ENCODE measurements around the gene CCR7. TPM values are rescaled to one million over a fixed set of nuclear protein-coding genes. Genes with fewer than 3 reads are reported as not detected.

CCR7 gene
- total RNA-seq, 4 donors from 2014 or later: 0.33 TPM; not detected in 3

- Histone ChIP-seq H3K9me3 (no peaks in the 10 kb centered on the region), H3K4me3 (no peak overlapping the region), H3K27ac (replicated peaks in 1 of 4) (peak overlapping the region; percentile 5 to 48 (median 30)), H3K4me1 (peaks cover 50 to 62% (median 60%) of the 10 kb centered on the region in 4 donors), H3K36me3 (no peaks in the 10 kb centered on the region), H3K27me3 (no peaks in the 10 kb centered on the region)
- WGBS: 73% methylated on average over 4 of the region's 4 CpGs
- no peak for TF ChIP-seq POLR2AphosphoS5 (IDR thresholded peaks at IDR 0.05)
- TF ChIP-seq CTCF (IDR thresholded peaks at IDR 0.05): no peak
- no peak for TF ChIP-seq POLR2A (IDR thresholded peaks at IDR 0.05; ENCODE audit: low read depth)
- no peak for TF ChIP-seq EP300 (IDR thresholded peaks at IDR 0.05)
- intact Hi-C loops (cut with DNase I): loop anchor here (2.0 to 5.0 kb wide), 4 partner anchors 57 to 177 kb away; no protein-coding TSS in a partner anchor
- no peak for DNase-seq (ENCODE audit: extremely low spot score)
These were observed 31.4 kb downstream of the CCR7 start for GRCh38 chr17:40533896-40534295.

GRCh38 chr17:40532520-40533253, 32.6 kb downstream of the CCR7 start:
- Histone ChIP-seq H3K4me1 (peaks cover 38 to 50% (median 49%) of the 10 kb centered on the region in 4 donors), H3K9me3 (no peaks in the 10 kb centered on the region), H3K36me3 (no peaks in the 10 kb centered on the region), H3K27me3 (no peaks in the 10 kb centered on the region), H3K27ac (replicated peaks in 1 of 4) (peak overlapping the region; percentile 29 to 51 (median 38)), H3K4me3 (no peak overlapping the region)
- DNase-seq (ENCODE audit: extremely low spot score): no peak
- TF ChIP-seq CTCF (IDR thresholded peaks at IDR 0.05): no peak
- no peak for TF ChIP-seq POLR2A (IDR thresholded peaks at IDR 0.05; ENCODE audit: low read depth)
- no peak for TF ChIP-seq POLR2AphosphoS5 (IDR thresholded peaks at IDR 0.05)
- TF ChIP-seq EP300 (IDR thresholded peaks at IDR 0.05): no peak
- intact Hi-C loops (cut with DNase I): loop anchor here (2.0 to 5.0 kb wide), 4 partner anchors 55 to 175 kb away; no protein-coding TSS in a partner anchor
- WGBS: 67% methylated on average over 6 of the region's 6 CpGs

- Histone ChIP-seq H3K4me1 (peaks cover 25 to 36% (median 35%) of the 10 kb centered on the region in 4 donors), H3K4me3 (no peak overlapping the region), H3K36me3 (no peaks in the 10 kb centered on the region), H3K9me3 (no peaks in the 10 kb centered on the region), H3K27ac (replicated peaks in 1 of 4) (no peak overlapping the region), H3K27me3 (no peaks in the 10 kb centered on the region)
- intact Hi-C loops (cut with DNase I): loop anchor here (5.0 kb wide), 2 partner anchors 54 to 174 kb away; no protein-coding TSS in a partner anchor
- no peak for TF ChIP-seq EP300 (IDR thresholded peaks at IDR 0.05)
- no peak for TF ChIP-seq POLR2A (IDR thresholded peaks at IDR 0.05; ENCODE audit: low read depth)
- TF ChIP-seq POLR2AphosphoS5 (IDR thresholded peaks at IDR 0.05): no peak
- no peak for TF ChIP-seq CTCF (IDR thresholded peaks at IDR 0.05)
- no peak for DNase-seq (ENCODE audit: extremely low spot score)
- WGBS: 91% methylated on average over 15 of the region's 15 CpGs
These were observed 34.0 kb downstream of the CCR7 start for GRCh38 chr17:40531051-40531991.

DNA sequence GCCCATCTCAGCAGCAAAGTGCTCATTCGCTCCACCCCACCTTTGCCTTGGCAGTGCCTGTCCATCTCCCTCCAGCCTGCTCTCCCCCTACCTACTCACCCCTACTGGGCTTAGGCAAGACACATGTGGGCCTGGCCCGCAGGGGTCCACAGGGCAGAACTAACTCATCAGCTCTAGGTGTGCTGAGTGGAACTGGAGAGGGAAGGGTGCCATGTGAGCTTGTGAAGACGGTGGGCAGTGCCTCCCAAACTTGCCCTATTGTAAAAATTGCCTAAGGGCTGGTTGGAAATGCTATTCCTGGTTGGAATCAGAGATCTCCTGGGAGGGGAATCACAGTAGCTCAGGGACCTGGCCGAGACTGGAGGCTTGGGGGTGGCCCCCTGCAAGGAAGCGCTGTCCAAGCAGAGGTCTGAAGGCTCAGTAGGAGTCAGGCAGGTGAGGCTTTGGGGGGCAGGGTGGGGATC, 34.7 kb downstream of the CCR7 start:
- TF ChIP-seq POLR2AphosphoS5 (IDR thresholded peaks at IDR 0.05): no peak
- no peak for TF ChIP-seq EP300 (IDR thresholded peaks at IDR 0.05)
- TF ChIP-seq CTCF (IDR thresholded peaks at IDR 0.05): no peak
- no peak for TF ChIP-seq POLR2A (IDR thresholded peaks at IDR 0.05; ENCODE audit: low read depth)

More for the DNA sequence above, 34.7 kb downstream of the CCR7 start:
- no peaks in the 10 kb centered on the region for H3K36me3 ChIP-seq
- DNase-seq (ENCODE audit: extremely low spot score): no peak
- WGBS: 95% methylated on average over 5 of the region's 5 CpGs
- no peak overlapping the region for H3K27ac ChIP-seq (replicated peaks in 1 of 4)
- intact Hi-C loops (cut with DNase I): loop anchor here (5.0 kb wide), 2 partner anchors 53 to 173 kb away; no protein-coding TSS in a partner anchor
- H3K4me1 ChIP-seq: peaks cover 17 to 29% (median 28%) of the 10 kb centered on the region in 4 donors
- peaks cover 0 to 6% (median 2%) of the 10 kb centered on the region in 4 donors for H3K9me3 ChIP-seq
- no peak overlapping the region for H3K4me3 ChIP-seq
- H3K27me3 ChIP-seq: no peaks in the 10 kb centered on the region

Data from esophagus muscularis mucosa (tissue), 4 donors.